HG03342 (cell line): Measurements from ENCODE around the gene TLR7.

Experiments
- ATAC-seq: cut with Tn5 transposase; IDR thresholded peaks from one replicate; pipeline ENCODE4 v1.9.1; 2021; ENCODE audit warnings: mild to moderate bottlenecking, moderate library complexity; ENCODE audit not compliant: unreplicated experiment

The TLR7 gene

GRCh38 chrX:12922599-12922919 is 55.7 kb downstream of the TLR7 start:
- ATAC-seq = no peak

- no peak for ATAC-seq
Measured at GRCh38 chrX:12929701-12930100, 62.8 kb downstream of the TLR7 start.

GRCh38 chrX:12930150-12930549 is 63.3 kb downstream of the TLR7 start:
- ATAC-seq = no peak

GRCh38 chrX:12932244-12932643 is 65.4 kb downstream of the TLR7 start:
- no peak for ATAC-seq

- ATAC-seq = no peak
Measured at GRCh38 chrX:12934850-12935249, 68.0 kb downstream of the TLR7 start.

- no peak for ATAC-seq
Measured at GRCh38 chrX:12936947-12937346, 70.1 kb downstream of the TLR7 start.
